Medulla oblongata (tissue), 1 donor: ENCODE measurements around the gene NOD2.

ENCODE experiments used
- DNase-seq: peaks from one replicate; pipeline ENCODE4 v3.0.0-alpha.2; 2015; ENCODE audit errors: extremely low spot score

Gene NOD2

GRCh38 chr16:50692999-50693781 lies at the start of gene NOD2:
TSS of gene NOD2 (plus strand) at chr16:50693606. CDS start at chr16:50699496, 5,890 bp downstream.
- no peak for DNase-seq

DNA sequence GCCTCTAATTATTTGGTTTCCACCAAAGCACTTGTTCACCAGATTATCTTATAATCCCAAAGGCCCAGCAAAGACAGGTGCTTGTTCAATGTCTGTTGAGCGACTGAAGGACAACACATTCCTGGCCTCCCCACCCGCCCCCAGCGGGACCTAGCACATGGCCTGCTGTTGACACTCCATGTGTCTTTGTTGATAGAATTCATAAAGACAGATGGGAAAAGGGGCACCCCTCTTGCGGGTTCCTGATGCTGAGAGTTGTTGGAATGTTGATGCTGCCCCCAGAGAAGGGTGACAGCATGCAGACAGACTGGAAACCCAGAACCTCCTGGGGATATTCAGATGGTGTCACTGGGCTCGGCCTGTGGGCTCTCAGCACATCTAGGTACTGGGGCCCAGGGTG lies 49.2 kb upstream of the NOD2 start:
- no peak for DNase-seq

DNA sequence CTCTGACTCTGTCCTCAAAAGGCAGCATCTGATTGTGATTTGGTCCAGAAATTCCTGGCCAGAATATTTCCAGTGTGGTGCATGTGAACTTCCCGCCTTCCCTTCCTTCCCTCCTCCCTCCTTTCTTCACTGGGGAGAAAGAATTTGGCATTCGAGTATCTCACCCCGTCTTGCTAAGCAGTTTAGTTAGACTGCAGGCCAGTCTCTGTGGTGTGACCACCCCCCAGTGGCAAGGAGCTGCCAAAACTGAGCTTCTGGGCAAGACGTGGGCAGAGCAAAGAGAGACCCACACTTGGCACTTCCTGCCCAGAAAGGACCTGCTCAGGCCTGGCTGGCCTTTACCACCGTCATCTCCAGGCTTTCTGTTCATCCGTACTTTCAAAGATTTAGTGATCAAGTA lies 48.7 kb upstream of the NOD2 start:
- peak; percentile 52 for DNase-seq

- no peak for DNase-seq
Observed at GRCh38 chr16:50645563-50646220, 47.7 kb upstream of the NOD2 start.

- DNase-seq, result no peak
Observed at GRCh38 chr16:50646345-50646744, 47.1 kb upstream of the NOD2 start.

GRCh38 chr16:50651835-50652438 lies 41.5 kb upstream of the NOD2 start:
- DNase-seq, result no peak

GRCh38 chr16:50652836-50653425 lies 40.5 kb upstream of the NOD2 start:
- DNase-seq, result no peak

DNA sequence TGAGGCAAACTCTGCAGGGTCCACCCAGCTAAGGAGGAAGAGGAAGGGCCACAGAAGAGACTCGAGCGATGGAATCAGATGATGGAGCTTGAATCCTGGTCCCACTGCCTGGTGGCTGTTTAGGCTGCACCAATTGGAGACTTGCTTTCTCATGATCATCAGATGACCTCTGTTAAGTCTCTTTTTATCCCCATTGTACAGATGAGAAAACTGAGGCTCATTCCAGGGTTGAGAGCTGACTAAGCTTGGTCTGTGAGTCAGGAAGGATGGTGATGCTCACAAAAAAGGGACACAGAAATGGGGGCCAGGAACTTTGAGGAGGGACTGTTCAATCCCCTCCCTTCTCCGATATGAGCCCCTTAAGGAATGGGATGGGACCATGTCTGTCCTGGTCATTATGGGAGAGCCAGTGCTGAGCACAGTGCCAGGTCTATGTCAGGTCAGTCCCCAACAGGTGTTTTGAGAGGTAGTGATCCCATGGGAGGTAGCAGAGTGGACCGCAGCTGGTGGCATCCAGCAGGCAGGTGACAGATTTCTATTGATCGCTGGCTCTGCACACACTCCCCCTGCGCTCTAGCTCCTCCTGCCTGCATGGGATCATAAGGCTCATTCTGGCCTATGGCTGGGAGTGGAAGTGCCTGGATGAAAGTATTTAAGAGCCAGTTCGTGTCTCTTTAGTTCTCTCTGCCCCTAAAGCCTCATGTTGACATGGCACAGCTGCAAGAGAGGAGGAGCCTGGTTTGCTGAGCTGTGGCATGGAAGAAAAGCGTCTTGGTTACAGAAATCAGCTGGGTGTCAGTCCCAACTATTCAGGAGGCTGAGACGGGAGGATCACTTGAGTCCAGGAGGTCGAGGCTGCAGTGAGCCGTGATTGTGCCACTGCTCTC lies 39.5 kb upstream of the NOD2 start:
- no peak for DNase-seq

DNA sequence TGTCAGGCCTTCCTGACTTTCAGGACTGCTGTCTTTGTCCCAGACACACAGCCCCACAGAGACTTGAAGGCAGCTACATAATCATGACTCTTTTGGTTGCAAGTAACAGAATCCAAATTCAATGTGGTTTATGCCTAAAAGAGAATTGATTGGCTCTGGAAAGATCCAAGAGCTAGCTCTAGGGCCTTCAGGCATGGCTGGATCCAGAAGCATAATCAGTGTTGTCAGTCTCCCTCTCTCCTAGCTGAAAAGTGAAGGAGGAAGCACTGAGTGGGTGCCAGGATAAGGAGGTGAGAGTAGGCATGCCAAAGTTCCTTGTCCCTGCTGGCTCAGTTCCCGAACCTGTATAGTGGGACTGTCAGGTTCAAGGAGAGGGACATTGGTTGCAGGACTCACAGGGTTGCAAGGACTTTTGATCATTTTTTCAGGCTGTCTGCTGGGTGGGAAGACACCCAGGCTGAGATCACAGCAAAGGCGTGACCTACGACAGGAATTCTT lies 37.8 kb upstream of the NOD2 start:
- no peak for DNase-seq

DNA sequence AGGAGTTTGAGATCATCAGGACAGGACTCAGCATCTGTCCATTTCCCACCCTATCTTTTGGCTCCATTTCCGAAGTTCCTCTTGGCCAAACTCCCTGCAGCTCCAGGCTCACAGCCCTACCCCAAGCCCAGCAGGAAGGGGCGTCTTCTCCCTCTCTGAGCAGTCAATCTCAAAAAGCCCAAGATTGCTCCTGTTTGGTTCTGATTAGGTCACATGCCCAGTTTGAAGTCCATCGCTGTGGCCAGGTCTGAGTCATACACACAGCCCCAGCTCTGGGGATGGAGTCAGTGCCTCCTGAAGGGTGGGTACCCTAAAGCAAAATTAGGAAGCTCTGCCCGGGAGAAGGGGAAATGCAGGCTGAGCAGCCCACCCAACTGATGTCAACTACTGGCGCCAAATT lies 36.2 kb upstream of the NOD2 start:
- no peak for DNase-seq

GRCh38 chr16:50659806-50660205 lies 33.6 kb upstream of the NOD2 start:
- DNase-seq, result no peak

DNA sequence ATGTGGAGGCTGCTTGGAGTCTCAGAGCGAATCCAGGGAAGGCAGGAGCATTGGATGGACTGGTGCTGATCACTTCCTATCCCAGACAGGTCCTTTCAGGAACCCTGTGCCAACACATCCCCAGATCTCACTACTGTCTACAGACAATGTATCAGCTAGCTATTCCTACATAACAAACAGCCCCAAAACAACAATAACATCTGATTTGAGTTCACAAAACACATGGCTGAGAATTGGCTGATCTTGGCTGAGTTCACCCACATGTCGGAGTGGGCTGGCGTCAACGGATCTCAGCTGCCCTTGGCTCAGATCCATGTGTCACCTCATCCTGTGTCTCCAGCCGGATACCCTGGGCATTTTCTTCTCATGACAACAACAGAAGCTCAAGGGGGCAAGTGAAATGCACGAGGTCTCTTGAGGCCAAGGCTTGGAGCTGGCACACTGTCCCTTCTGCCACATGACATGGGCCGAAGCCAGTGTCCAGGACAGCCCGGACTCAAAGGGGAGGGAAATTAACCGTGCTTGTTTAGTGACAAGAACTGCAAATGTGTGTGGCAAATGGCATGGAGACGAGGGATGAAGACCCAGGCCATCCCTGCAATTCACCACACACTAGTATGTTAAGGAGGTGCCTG lies 31.0 kb upstream of the NOD2 start:
- DNase-seq, result no peak

DNA sequence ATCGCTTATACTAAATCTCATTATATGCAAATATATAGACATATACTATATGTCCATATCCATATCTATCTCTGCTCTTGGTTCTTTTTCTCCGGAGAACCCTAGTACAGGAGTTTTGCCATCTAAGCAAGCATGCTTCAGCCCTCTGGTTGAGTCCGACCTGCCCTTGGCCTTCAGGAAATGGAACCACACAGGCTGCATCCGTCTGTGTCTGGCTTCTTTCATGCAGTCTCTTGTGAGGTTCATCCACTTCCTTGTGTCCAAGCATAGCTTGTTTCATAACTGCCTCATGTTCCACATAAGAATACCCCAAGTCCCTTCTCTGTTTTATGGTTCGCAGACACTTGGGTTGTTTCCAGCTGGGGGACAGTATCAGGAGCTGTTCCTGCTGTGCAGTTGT lies 29.1 kb upstream of the NOD2 start:
- no peak for DNase-seq

DNA sequence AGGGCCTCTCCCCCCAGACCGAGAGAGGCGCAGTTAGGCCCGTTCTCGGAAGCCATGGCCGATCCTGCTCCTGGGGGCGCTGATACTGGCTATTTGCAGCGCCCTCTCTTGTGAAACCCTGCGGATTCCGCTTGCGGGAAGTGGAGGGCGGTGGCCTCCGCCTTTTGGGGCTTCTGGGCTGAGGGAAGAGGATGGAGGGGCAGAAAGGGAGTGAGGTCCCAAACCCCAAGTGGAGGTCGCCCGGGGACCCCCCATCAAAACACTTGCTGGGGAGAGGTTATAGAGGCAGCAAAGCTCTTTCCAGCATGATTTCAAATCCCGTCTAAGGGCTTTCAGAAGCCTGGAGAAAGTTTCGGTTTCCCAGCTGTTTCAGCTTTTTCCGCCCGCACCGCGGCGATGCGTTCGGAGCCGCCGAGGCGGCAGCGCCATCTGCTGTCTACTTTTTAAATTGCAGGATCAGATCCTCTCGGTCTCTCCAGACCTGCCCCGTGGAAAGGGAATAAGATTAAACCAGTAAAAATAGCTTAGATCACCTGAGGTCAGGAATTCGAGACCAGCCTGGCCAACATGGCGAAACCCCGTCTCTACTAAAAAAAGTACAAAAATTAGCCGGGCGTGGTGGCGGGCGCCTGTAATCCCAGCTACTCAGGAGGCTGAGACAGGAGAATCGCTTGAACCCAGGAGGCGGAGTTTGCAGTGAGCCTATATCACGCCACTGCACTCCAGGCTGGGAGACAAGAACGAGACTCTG lies 28.1 kb upstream of the NOD2 start:
- peak; percentile 82 for DNase-seq

DNA sequence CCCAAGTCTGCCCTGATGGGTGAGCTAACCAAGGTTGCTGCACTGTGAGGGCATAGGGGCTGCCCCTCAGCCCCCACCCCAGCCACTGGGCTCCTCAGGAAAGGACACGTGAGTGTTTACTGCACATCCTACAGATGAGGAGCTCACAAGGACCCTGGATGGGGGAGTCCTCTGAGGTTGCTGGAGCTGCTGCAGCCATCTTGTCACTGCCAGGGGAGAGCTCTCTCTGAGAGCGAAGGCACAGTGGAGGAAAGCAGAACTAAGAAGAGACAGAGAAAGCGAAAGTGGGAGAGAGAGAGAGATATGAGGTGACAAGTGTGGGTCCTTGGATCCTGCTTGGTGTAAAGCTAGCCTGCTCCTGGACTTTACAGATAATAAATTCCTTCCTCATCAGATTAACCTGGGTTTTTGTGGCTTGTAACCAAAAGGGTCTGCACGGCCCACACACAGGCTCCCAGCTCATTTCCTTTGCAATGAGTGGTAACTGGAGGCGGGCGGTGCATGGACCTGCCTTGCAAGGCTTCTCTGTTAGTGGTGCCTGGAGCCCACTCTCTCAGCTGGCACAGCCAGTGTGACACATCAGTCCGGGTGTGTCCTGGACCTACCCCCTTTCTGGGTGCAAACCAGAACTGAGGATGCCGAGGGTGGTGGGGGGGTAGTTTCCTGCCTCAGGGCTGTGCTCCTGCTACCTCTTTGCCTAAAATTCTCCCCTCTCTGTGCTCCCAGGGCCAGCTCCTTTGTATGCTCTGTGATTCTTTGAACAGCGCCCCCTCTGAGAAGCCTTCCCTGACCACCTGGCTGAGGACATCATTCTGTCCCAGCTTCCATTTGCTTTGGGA lies 26.5 kb upstream of the NOD2 start:
- DNase-seq, result no peak

GRCh38 chr16:50667497-50668367 lies 25.7 kb upstream of the NOD2 start:
- DNase-seq, result no peak

GRCh38 chr16:50668368-50669008 lies 24.9 kb upstream of the NOD2 start:
- DNase-seq, result peak; percentile 42

DNA sequence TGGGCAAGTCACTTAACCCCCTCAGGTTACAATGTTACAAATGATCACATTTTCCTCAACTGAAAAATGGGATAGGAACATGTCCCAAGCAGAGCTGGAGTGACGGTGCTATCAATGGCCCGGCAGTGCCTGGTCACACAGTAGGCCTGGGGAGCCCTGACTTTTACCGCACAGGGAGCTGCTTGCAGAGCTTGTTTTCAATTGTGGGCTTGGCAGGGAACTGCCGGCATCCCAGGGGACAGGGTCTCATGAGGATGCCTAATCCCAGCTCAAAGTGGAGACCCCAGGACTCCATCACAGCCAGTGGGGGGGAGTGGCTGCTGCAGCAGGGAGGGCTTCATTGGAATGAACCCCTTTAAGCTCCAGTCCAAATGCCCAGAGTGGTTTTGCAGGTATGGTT lies 23.7 kb upstream of the NOD2 start:
- no peak for DNase-seq
